LNCaP clone FGC (cell line): Measurements from ENCODE around the gene CD6.

Source experiments
- DNase-seq: peaks from one replicate; pipeline ENCODE4 v3.0.0-alpha.2; 2011; ENCODE audit warnings: low read depth
- H3K4me3 ChIP-seq: 2 replicates; pipeline ENCODE4 v1.5.1; 2011; ENCODE audit warnings: mild to moderate bottlenecking, low read depth, low read length, control low read depth
- CTCF ChIP-seq: IDR thresholded peaks from 2 replicates; pipeline ENCODE4 v1.5.1; 2012; ENCODE audit warnings: mild to moderate bottlenecking; ENCODE audit not compliant: control insufficient read depth, insufficient read depth; ENCODE audit errors: extremely low read depth

Gene CD6

GRCh38 chr11:61007383-61007955, 36.0 kb downstream of the CD6 start:
- no peak for TF ChIP-seq CTCF
- no peak overlapping the region for H3K4me3 ChIP-seq
- DNase-seq, result no peak

- no peak for TF ChIP-seq CTCF
- H3K4me3 ChIP-seq, result no peak overlapping the region
- DNase-seq, result no peak
Observed at GRCh38 chr11:61007956-61008896, 36.7 kb downstream of the CD6 start.

GRCh38 chr11:61008971-61009370, 37.5 kb downstream of the CD6 start:
- H3K4me3 ChIP-seq, result no peak overlapping the region
- TF ChIP-seq CTCF, result no peak
- no peak for DNase-seq

GRCh38 chr11:61009392-61010275, 38.2 kb downstream of the CD6 start:
- no peak for DNase-seq
- TF ChIP-seq CTCF, result no peak

DNA sequence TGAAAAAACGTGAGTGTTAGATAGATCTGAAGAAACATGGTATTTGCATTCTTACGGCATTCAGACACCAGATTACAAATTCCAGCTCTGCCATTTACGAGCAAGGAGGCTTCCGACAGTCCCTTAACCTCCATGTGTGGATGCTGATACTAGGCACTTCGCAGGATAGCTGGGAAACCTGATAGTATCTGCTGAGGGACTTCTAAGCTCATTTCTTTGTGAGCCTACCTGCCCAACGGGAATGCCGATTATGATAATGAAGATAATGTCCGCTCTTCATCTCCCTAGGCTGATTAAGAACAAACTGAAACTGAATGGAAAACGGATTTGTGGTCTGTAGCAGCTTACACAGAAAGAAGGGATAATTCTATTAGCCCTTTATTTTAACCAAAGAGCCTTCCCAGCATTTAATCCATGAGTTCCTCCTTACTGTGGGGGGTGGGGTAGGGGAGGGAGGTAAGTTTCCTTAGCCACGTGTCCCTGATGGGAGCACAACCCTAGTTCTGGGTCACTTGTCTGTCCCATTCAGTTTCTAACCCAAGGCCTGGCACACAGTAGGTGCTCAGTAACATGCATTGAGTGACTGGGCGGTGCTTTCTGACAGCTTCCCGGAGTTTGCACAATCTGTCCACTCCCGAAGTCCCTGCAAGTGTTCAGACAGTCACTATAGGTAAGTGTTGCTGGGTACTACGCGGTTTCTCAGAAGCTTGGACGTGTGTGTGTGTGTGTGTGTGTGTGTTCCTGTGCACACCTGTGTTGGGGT, 39.2 kb downstream of the CD6 start:
- no peak for DNase-seq
- TF ChIP-seq CTCF, result no peak
- H3K4me3 ChIP-seq, result no peak overlapping the region

More at GRCh38 chr11:61009392-61010275, 38.2 kb downstream of the CD6 start:
- H3K4me3 ChIP-seq, result no peak overlapping the region

DNA sequence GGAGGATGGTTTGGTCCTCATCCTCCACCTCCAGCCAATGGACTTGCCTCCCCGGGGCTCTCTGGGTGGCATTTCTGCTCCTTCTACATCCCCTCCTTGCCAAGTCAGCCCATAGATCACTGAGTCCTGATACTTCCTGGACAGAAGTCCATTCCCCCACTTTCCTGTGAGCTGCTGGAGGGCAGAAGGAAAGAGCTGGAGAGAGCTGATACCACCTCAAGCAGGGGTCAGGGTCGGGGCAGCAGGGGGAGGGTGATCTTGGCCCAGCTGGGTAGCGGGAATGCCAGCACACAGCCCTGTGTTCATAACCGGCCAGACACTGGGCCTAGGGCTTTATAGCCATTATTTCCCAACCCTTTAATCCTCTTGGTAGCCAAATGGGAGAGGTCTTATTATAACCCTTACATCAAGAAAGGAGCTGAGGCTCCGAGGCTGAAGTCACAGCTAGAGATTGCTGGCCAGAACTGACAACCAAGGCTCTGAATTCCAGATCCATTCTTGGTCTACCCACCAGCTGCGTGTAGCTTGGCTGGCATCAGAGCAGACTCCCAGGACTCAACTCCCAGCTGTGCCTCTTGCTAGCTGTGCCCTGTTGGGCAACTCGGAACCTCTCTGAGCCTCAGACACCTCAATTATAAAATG, 39.9 kb downstream of the CD6 start:
- no peak for DNase-seq
- no peak for TF ChIP-seq CTCF
- H3K4me3 ChIP-seq, result no peak overlapping the region
